Measurements from ENCODE around the gene PLAA. TPM values are rescaled to one million over a fixed set of nuclear protein-coding genes. Genes with fewer than 3 reads are reported as not detected.

Gene PLAA
- total RNA-seq, 1 donor from 2014 or later: 33.1 TPM

GRCh38 chr9:26940779-26941178 is 6.3 kb downstream of the PLAA start:
- Mint-ChIP-seq H3K4me1 (peaks cover 15% of the 10 kb centered on the region), H3K36me3 (peaks cover 21% of the 10 kb centered on the region), H3K27me3 (ENCODE audit: low read depth) (no peaks in the 10 kb centered on the region), H3K4me3 (no peak overlapping the region), H3K9me3 (peaks cover 22% of the 10 kb centered on the region), H3K27ac (no peak overlapping the region)
- no peak for TF ChIP-seq CTCF (IDR thresholded peaks at IDR 0.05; ENCODE audit: unreplicated experiment)
- no peak for DNase-seq (ENCODE audit: low spot score in 2 of 2, unreplicated experiment in 2 of 2)

- TF ChIP-seq CTCF (IDR thresholded peaks at IDR 0.05; ENCODE audit: unreplicated experiment): no peak
- Mint-ChIP-seq H3K4me3 (no peak overlapping the region), H3K27ac (no peak overlapping the region)
Measured at GRCh38 chr9:26939955-26940711, 6.9 kb downstream of the PLAA start.

GRCh38 chr9:26937816-26938371 is 9.1 kb downstream of the PLAA start:
- Mint-ChIP-seq H3K4me3 (no peak overlapping the region), H3K36me3 (peaks cover 23% of the 10 kb centered on the region), H3K9me3 (peaks cover 22% of the 10 kb centered on the region), H3K4me1 (peaks cover 3% of the 10 kb centered on the region), H3K27me3 (ENCODE audit: low read depth) (no peaks in the 10 kb centered on the region), H3K27ac (no peak overlapping the region)
- no peak for TF ChIP-seq CTCF (IDR thresholded peaks at IDR 0.05; ENCODE audit: unreplicated experiment)
- DNase-seq (ENCODE audit: low spot score in 2 of 2, unreplicated experiment in 2 of 2): no peak

More at GRCh38 chr9:26939955-26940711, 6.9 kb downstream of the PLAA start:
- H3K4me1 Mint-ChIP-seq: peaks cover 10% of the 10 kb centered on the region
- peaks cover 22% of the 10 kb centered on the region for H3K9me3 Mint-ChIP-seq
- DNase-seq (ENCODE audit: low spot score in 2 of 2, unreplicated experiment in 2 of 2): no peak
- H3K36me3 Mint-ChIP-seq: peaks cover 21% of the 10 kb centered on the region
- no peaks in the 10 kb centered on the region for H3K27me3 Mint-ChIP-seq (ENCODE audit: low read depth)

GRCh38 chr9:26935847-26936246 is 11.2 kb downstream of the PLAA start:
- DNase-seq (ENCODE audit: low spot score in 2 of 2, unreplicated experiment in 2 of 2): no peak
- Mint-ChIP-seq H3K36me3 (peaks cover 23% of the 10 kb centered on the region), H3K27me3 (ENCODE audit: low read depth) (no peaks in the 10 kb centered on the region), H3K4me3 (no peak overlapping the region), H3K27ac (no peak overlapping the region), H3K9me3 (peaks cover 22% of the 10 kb centered on the region), H3K4me1 (peaks cover 3% of the 10 kb centered on the region)
- TF ChIP-seq CTCF (IDR thresholded peaks at IDR 0.05; ENCODE audit: unreplicated experiment): no peak

- H3K4me1 Mint-ChIP-seq: no peaks in the 10 kb centered on the region
- no peaks in the 10 kb centered on the region for H3K27me3 Mint-ChIP-seq (ENCODE audit: low read depth)
- H3K27ac Mint-ChIP-seq: no peak overlapping the region
- no peak for DNase-seq (ENCODE audit: low spot score in 2 of 2, unreplicated experiment in 2 of 2)
- no peak for TF ChIP-seq CTCF (IDR thresholded peaks at IDR 0.05; ENCODE audit: unreplicated experiment)
- no peak overlapping the region for H3K4me3 Mint-ChIP-seq
- no peaks in the 10 kb centered on the region for H3K9me3 Mint-ChIP-seq
- H3K36me3 Mint-ChIP-seq: peaks cover 23% of the 10 kb centered on the region
Measured at GRCh38 chr9:26928902-26929495, 18.0 kb downstream of the PLAA start.
